NCI-H2227 (cell line): ENCODE measurements around the gene MMS22L.
A peak's percentile ranks its signal among the peaks of the same experiment; 100 is the strongest.

Source experiments
- DNase-seq: peaks from one replicate; lab custom pipeline; 2025; ENCODE audit not compliant: unreplicated experiment; lab: John Stamatoyannopoulos, UW

MMS22L gene, protein sequence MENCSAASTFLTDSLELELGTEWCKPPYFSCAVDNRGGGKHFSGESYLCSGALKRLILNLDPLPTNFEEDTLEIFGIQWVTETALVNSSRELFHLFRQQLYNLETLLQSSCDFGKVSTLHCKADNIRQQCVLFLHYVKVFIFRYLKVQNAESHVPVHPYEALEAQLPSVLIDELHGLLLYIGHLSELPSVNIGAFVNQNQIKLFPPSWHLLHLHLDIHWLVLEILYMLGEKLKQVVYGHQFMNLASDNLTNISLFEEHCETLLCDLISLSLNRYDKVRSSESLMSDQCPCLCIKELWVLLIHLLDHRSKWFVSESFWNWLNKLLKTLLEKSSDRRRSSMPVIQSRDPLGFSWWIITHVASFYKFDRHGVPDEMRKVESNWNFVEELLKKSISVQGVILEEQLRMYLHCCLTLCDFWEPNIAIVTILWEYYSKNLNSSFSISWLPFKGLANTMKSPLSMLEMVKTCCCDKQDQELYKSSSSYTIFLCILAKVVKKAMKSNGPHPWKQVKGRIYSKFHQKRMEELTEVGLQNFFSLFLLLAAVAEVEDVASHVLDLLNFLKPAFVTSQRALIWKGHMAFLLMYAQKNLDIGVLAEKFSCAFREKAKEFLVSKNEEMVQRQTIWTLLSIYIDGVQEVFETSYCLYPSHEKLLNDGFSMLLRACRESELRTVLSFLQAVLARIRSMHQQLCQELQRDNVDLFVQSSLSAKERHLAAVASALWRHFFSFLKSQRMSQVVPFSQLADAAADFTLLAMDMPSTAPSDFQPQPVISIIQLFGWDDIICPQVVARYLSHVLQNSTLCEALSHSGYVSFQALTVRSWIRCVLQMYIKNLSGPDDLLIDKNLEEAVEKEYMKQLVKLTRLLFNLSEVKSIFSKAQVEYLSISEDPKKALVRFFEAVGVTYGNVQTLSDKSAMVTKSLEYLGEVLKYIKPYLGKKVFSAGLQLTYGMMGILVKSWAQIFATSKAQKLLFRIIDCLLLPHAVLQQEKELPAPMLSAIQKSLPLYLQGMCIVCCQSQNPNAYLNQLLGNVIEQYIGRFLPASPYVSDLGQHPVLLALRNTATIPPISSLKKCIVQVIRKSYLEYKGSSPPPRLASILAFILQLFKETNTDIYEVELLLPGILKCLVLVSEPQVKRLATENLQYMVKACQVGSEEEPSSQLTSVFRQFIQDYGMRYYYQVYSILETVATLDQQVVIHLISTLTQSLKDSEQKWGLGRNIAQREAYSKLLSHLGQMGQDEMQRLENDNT

GRCh38 chr6:97282726-97283617 lies at the start of gene MMS22L:
Gene MMS22L (minus strand): TSS chr6:97283216. CDS start chr6:97282477, 739 bp downstream.
- peak; percentile 95 for DNase-seq

GRCh38 chr6:97322811-97323210 lies 39.8 kb upstream of the MMS22L start:
- no peak for DNase-seq

GRCh38 chr6:97322226-97322625 lies 39.2 kb upstream of the MMS22L start:
- no peak for DNase-seq

DNA sequence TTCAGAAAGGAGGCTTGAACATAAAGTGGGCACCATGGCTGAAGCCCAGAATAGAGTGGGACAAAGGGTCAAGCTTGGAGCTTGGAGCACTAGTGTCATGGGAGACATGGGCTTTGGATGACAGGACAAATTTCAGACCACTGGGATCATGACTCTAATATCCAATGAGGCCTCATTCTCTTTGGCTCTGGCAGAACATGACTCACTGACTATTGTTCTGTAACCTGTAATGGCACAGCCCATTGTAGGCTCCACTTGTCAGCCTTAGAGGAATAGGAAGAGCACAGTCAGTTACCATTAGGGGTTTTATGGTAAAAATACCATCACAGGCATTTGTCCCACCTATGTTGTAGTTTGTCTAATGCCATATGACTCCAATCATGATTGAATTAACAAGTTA lies 34.0 kb upstream of the MMS22L start:
- no peak for DNase-seq

GRCh38 chr6:97312241-97312640 lies 29.2 kb upstream of the MMS22L start:
- DNase-seq, result no peak

DNA sequence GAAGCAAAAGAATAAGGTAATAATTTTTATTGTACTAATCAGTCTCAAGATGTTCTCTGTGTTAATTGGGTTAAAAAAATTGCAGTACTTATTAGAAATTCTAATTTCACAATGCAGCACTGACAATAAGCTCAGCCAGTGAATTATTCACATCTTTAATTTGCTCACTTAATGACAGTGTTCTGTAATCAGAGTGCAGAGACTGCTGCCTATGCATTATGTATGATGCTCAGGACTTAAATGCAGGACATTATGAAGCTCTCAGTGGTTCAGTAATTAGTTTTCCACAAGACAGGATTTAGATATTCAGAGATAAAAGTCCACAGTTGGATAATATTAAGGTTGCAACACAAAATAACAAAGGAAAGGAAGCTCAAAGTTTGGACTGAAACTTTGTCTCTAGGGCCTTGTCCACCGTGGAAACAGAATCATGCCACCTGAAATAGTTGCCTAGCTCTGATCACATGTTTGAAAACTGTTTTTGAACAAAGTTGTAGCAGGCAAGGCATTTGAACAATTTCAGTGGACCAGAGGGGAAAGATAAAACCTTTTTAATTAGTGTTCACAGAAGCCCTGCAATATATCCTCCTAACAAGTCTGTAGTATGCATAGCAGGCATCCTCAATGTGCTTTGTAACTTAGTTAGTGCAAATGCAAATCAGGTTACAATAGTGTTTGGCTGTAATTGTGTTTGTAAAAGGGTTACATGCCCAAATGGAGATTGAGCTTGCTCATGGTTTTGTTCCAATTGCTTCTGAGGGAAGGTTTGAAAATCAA lies 23.7 kb upstream of the MMS22L start:
- no peak for DNase-seq

- no peak for DNase-seq
Measured at GRCh38 chr6:97305414-97306066, 22.5 kb upstream of the MMS22L start.

DNA sequence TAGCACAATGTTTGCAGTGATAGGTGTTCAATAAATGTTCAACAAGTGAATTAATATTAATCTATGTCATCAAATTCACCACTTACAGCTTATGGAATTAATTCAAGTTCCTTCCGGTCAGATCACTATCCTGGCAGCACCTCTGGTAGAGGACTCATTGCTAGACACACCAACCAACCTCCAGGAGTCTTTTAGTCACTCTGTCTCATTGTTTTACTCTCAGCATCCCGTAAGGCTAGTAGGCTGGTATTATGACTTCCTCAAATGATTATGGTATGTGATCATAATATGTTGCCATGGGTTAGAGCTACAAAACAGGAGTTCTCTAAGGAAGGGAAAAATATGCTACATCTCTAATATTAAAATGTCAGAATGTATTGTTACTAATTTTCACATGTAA lies 21.7 kb upstream of the MMS22L start:
- DNase-seq, result no peak

DNA sequence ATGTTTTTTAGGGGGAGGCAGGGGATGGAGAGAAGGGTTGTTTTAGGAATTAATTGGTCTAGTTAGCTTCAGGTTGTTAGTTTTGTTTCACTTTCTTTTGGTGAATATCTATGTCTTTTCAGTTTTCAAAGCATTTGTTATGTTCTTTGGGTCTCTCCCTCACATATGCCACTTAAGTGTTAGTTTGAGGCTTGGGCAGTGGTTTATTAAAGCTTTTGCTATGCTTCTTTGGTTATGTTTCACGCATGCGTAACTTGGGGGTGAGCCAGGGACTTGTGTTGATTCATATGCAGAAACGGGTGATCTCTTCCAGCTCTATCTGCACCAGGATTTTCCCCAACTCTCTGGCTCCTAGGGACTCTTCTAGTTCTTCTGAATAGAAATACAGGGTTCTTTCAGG lies 11.4 kb upstream of the MMS22L start:
- DNase-seq, result no peak

DNA sequence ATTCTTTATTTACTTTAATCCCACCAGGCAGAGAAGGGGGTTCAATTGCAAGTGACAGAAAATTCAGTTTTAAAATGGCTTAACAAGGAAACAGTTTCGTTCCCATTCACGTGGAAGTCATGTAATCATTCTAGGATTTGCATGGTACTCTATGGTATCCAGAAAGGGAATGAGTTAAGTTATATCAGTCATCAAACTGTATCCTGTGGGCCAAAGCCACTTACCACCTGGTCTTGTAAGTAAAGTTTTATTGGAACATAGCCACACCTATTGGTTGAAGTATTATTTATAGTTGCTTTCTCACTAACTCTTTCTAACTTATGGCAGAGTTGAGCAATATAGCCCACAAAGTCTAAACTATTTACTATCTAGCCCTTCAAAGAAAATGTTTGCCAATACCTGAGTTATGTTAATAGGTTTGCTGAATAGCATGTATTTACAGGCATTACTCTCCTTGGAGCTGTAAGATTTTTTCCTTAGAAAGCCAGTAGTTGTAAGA lies 10.2 kb upstream of the MMS22L start:
- DNase-seq, result no peak

GRCh38 chr6:97292671-97293070 lies 9.7 kb upstream of the MMS22L start:
- no peak for DNase-seq

- no peak for DNase-seq
Measured at GRCh38 chr6:97291896-97292295, 8.9 kb upstream of the MMS22L start.

DNA sequence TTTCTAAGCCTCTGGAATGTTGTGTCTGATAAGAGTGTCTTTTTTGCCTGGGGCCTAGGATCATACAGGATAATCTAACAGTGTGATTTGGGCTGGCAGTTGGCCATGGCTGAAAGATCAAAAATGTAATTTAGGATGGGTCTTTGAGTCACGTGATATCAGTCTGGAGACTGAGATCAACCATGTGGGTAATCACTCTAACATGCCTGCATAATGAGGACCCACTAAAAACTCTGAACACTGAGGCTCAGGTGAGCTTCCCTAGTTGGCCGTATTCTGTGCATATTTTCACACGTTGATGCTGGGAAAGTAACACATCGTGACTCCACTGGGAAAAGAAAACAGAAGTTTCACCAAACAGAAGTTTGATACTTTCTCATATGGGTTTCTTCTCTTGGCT lies 6.3 kb upstream of the MMS22L start:
- DNase-seq, result no peak

- DNase-seq, result no peak
Measured at GRCh38 chr6:97288188-97288587, 5.2 kb upstream of the MMS22L start.

DNA sequence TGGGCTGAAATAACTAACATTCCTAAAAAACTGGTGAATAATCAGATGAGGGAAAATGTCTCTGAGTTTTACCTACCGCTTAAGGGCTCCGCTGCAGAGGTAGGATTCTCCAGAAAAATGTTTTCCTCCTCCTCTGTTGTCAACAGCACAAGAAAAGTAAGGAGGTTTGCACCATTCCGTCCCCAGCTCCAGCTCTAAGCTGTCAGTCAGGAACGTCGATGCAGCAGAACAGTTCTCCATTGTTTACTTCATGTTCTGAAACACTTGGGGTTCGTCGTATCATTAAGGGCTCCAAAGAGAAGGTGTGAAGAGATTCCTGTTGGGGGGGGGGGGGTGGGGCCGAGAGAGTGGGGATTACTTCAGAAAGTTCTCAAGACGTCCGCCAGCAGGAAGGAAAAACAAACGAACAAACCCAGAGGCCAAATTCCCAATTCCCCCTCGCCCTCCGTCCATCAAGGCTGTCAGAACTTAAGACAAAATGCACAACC lies 734 bp downstream of the MMS22L start:
- no peak for DNase-seq

DNA sequence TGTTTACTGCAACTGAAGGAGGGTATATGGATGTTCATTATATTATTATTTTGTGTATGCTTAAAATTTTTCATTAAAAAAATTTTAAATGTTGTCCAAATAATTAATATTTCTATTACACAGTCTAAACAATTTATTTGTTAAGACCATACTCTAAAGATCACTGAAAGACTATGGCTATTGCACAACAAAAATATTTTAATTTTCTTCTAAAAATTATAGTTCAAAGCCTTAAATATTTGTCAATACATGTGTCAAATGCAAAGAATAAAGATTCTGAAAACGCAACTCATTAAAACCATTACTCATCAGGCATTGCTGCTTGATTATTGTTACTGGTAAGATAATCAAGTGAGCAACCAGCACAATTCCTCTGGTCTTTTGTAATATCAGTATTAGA lies 2.2 kb downstream of the MMS22L start:
- no peak for DNase-seq

GRCh38 chr6:97275804-97276203 lies 7.2 kb downstream of the MMS22L start:
- DNase-seq, result peak; percentile 8

DNA sequence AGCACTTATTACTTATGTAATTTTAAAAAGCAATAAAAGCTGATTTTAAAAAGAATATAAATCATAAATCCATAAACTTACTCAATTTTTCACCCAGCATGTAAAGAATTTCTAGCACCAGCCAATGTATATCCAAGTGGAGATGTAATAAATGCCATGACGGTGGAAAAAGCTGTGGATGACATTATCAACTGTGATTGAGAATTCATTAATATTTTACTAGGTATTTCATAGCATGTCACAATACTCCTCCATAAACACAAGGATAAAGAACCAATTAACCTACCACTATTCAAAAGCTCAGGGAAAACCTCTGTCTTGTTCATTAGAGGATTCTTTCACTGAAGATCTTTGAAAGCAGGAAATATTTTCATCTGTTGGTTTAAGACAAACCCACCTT lies 13.2 kb downstream of the MMS22L start:
- no peak for DNase-seq

DNA sequence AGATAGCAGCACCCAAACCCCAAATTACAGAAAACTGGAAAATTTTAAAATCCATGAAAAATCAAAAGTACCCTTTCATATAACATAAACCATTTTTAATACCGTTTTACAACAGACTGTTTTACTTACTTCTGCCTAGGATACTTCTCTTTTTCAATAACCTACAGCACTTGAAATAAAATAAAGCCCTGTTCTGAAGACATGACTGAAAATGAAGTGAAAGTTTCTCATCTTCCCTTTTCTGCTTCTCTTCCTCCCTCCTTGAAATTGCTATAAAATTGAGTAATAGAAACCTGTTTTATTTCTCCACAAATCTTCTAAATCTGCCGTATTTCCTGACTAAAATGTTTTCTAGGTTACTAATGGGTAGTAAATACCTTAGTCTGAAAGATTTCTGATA lies 20.3 kb downstream of the MMS22L start:
- no peak for DNase-seq
